Renal cortex interstitium (tissue), 11 donors: ENCODE results near the gene KIRREL1. TPM values are rescaled to one million over a fixed set of nuclear protein-coding genes. Genes with fewer than 3 reads are reported as not detected.
A peak's percentile ranks its signal among the peaks of the same experiment; 100 is the strongest.

ENCODE experiments used
- DNase-seq, 11 donors: peaks; one replicate each; pipeline ENCODE4 v3.0.0-alpha.2; 2013; ENCODE audit warnings: low read depth in 9 of 11, low spot score in 4 of 11; ENCODE audit errors: extremely low read depth in 1 of 11
- polyA plus RNA-seq, 3 donors: library from polyadenylated mRNA; unstranded; fragments of 120-200 nt; gene quantifications; one replicate each; pipeline ENCODE4 v1.2.1, GENCODE V29; 2013; ENCODE audit not compliant: insufficient read length in 3 of 3

The KIRREL1 gene
- polyA plus RNA-seq, 3 donors, result 171 to 186 (median 179) TPM

DNA sequence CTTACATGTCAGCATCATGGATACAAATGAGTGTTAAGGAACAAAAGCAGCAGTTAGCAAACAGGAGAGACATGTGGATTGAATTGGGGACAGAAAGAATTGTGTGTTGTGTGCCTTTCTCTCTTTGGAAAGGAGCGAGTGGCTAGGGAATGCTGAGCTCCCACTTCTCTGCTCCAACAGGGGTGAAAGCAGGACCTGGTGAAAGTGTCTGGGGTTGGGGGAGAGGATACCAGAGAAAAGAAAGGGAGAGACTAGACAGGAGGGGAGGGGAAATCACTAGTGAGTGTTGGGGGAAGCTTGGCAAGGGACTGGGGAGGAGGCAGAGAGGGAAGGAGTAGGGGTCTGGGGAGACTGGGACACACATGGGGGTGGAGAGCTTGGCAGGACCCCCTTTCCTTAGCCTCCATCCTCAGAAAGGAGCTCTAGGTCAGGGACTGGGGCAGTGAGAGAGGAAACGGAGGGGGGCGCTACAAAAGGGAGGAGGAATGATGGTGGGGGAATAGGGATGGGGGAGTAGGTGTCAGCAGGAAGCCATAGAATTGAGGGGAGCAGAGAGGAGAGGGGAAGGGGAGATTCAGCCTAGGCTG is 2.2 kb downstream of the KIRREL1 start:
- DNase-seq, result no peak

DNA sequence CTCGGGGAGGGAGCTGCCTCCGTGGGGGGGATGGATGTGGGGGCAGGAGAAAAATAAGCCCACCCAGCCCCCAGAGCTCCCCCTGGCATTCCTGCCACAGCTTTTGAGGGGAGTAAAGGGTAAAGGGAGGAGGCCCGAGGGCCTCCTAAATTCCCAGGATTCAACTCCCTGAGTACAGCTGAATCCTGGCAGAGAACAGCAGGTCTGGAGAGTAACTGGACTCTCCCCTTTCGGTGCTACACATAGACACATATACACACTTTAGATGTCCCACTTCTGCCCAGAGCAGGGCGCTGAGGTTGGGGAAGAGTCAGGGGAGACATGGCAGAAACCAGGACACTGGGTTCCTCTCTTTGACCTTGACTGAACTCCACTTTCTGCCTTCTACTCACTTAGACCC is 3.0 kb downstream of the KIRREL1 start:
- DNase-seq, result no peak

DNA sequence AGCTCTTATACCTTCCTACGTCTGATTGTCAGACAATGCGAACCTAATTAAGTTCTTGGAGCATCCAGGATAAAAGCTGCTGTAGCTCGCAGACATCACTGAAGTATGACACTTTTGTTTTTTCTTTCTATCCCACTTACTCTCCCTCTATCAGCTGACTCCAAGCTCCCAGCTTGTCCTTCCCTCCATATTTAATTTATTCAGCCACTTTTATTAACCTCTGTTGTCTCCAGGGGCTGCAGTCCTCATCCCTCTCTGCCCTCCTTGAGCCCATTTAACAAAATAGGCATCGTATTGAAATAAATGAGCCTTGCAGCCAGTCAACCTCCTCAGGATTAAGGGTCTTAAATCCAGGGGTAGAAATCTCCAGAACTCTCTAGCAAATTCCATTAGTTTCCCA is 7.1 kb downstream of the KIRREL1 start:
- DNase-seq, result no peak

DNA sequence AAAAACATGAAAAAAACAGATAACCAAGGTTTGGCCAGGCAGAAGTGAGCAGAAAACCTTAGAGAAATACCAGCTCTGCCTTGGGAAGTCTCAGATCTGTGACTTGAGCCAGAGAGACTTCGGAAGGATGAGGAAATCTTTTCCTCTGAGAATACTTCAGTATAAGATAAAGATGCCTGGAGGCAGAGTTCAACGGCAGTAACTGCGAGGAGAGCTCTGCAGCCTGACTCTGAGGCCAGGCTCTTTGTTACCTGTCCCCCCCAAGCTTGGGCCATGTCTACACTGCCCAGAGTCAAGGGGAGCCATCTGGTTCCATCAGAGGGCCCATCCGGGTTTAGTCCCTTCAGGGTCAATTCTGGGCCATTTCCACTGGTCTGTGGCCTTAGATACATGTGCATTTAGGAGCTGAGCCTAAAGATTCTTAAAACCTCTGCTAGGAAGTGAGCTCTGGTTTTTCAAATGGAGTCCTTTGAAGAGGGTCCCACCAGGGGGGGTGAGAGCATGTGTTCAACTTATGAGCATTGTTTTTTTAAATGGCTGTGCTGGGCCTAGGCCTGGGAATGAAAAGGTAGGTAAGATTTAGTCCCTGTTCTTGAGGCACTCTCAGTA is 8.7 kb downstream of the KIRREL1 start:
- DNase-seq, result no peak

DNA sequence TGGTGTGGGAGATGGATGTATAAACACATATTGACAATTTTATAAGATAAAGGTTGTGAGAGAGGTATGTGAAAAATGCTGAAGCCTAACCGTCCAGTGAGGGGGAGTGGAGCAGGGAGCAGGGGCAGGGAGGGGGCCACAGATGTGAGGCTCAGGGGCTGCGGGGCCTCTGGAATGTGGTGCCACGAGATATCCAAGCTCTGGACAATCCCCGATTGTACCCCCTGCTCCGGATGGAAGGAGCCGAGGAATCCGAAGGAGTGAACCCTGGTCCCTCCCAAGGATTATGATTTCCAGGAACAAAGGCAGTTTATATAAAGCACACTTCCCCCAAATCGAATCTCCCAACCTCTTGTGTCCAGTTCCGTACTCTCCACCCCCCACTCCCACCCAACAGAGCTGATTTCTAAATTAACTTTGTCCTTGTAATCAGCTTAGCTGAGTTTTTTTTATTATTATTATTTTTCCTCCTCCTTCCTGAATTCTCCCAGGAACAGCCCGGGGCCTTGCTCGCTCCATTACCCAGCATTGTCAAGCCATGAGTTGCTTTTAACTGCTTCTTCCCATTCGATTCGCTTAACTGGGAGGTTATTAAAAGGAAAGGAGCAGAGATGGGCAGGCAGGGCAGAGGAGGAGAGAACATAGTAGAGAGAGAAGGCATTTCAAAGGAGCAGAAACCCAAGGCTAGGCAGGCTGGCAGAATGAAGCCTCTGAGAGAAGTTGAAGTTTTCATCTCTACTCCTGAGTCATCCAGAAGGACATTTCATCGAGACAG is 9.4 kb downstream of the KIRREL1 start:
- DNase-seq, result peak in 6 of 11 donors; percentile 73 to 92 (median 76)

DNA sequence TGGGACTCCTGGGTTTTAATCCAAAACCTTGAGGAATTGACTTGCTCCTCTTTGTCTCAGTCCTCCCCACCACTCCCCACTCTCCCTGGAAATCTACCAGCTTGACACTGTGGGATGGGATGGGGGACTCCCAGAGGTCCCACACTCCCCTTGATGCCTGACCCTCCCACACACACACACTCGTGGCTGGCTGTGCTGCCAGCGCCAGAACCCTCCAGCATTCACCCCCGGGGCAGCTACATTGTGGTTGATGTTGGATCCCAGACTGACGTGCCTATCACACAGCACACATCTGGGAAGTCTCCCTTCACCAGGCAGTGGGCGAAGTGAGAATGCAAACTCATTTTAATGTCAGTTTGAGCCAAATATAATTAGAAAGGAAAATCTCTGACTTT is 10.0 kb downstream of the KIRREL1 start:
- no peak for DNase-seq

DNA sequence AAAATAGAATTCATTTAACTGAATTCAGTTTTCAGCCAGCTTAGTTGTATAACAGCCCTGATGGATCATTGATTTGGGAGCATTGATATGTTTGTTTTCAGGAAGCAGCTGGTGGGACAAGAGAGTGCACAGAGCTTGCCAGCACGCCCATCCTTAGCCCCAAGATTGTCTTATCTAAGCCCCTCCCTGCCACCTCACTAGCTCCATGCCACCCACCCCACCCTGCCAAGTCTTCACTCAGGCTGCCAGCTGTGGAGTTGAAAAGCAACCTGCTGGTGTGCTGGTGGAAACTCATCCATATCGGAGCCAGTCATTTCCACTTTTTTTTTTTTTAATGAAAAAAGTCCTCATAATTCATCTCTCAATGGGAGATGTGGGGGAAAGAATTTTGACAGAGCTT is 11.8 kb downstream of the KIRREL1 start:
- DNase-seq, result no peak

DNA sequence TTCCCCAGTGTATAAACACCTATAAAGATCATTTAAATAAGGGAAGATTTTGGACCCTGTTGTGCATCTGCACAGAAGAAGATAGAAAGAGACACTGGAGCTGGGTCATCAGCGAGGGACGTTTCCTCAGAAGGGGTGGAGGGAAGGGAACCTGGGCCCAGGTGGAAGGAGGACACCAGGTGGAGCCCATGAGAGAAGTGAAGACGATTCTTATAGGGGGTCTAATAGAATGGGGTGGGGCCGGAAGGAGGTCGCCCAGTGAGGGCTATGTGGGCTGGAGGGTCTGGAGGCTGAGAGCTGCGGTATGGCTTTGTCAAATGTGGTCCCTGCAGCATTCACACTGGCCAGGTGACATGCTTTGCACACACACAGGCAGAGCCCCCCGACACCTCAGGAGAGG is 13.7 kb downstream of the KIRREL1 start:
- DNase-seq, result no peak

DNA sequence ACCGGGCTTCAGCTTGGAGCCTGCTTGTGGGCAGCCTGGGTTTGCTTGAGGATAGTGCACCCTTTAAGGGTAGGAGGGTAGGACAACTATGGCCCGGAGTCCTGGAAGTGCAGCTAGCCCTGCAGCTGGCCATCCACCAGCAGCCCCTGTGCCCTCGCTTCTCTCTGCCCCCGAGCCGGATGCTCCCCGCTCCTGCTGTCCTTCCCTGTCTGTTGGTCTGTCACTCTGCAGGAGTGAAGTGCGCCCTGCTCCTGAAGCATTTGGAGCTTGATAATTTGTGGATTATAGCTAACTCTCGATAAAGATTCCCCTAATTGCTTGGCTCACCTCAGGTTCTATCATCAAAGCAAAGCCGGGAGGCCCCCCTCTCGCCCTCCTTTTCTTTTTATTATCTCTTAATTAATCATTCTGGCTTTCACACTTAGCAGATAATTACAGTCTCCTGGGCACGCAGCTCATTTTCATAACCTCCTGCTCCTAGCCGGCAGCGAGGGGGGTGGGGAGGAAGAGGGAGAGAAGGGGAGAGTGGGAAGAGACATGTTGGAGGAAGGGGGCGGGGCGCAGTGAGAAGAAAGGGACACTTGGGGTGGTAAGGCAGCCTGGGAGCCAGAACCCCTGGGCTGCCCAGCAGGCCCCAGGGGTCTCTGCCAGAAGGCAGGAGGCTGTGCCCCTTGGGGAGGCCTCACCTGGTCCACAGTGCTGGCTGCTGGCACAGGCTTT is 14.4 kb downstream of the KIRREL1 start:
- DNase-seq, result no peak

DNA sequence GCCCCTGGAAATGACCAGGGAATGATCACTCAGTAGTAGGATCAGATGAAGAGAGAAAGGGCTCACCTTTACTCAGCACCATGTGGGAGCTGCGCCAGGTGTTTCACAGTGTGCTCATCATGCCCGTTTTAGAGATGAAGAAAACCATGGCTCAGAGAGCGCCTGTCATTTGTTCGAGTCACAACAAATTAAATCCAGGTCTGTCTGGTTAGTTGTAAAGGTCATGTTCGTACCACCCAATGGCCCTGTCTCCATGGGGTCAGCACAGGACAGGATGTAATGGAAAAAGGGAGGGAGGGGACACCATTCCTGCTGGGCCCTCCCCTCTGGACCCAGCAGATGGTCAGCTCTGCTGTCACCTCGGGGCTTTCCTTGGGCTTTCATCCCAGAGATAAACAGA is 15.2 kb downstream of the KIRREL1 start:
- DNase-seq, result no peak

DNA sequence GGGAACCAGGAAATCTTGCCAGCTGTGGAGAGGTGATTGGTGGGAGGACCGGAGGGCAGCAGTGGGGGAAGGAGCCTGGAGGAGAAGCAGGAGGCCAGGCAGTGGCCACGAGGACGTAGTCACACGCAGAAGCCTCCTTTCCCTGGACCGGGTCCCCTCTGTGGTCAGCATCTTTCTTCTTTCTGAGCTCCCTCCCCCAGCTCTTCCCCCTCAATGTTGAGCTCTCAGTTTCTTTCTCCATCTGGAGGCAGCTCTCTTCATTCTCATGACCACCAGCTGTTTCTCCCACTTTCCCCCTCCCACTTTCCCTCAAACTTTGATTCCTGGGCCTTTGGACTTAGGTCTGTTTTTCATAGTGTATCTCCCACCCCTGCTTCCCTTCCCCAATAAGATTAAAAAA is 18.3 kb downstream of the KIRREL1 start:
- no peak for DNase-seq

DNA sequence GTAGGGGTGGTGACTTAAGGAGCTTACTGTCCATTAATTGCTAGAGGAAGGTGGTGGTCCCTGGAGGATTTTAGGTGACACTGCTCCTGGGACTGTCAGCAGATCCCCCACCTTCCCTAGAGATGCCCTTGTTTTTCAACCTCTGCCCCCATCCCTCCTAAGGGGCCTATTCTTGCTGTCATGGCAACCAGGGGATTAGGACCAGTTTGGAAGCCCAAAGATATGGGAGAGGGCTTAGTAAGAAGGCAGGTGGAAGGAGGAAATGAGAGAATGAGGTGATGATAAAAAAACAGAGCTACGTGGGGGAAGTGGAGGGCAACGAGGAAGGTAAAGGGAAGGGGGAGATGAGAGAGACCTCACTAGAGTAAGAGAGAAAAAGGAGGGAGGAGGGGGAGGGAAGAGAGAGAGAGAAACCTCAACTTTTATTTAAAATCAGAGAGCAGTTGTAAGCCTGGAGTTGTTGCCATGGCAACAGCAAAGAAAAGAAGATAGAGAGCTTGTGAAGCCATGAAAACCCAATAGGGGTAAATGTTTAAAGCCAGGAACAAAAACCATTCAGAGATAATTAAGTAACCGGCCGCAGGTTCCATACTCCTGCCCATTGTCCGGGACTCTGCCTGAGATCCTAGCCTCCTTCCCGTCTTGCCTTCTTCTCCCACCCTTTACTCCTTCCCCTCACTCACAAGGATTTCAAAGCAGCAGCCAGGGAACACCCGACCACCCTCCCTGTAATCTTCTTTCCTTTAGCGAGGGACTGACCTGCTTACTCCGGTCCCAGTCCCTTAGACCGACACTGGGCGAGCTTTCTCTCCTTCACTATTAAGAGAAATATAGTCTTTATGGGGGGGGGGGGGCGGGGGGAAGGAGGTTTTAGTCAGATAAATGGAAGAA is 20.6 kb downstream of the KIRREL1 start:
- no peak for DNase-seq

DNA sequence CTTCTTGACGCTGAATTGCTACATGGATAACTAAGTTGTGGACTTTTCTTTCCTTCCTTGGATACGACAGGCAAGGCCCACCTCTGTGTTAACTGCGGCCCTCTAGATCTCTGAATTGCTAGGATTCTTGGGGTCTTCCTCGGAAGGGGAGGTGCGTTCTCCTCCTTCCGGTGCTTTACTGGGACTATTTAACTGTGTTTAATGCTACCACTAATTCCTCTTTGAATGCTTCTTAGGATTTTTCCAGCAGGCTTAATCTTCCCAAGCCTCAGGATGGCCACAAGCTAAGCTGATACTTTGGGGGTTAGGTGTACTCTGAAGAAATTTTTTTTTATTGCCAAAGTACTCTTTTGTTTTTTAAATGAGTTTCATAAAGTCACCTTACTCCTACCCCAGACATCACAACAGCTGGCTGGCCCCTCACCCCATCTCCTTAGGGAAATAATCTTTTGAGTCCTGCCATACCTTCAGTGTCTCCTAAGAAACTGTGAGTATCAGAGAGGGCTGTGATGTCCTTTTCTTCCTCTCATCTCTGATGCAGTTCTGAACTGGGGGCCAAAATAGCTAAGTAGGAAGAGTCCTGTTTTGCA is 21.4 kb downstream of the KIRREL1 start:
- no peak for DNase-seq

DNA sequence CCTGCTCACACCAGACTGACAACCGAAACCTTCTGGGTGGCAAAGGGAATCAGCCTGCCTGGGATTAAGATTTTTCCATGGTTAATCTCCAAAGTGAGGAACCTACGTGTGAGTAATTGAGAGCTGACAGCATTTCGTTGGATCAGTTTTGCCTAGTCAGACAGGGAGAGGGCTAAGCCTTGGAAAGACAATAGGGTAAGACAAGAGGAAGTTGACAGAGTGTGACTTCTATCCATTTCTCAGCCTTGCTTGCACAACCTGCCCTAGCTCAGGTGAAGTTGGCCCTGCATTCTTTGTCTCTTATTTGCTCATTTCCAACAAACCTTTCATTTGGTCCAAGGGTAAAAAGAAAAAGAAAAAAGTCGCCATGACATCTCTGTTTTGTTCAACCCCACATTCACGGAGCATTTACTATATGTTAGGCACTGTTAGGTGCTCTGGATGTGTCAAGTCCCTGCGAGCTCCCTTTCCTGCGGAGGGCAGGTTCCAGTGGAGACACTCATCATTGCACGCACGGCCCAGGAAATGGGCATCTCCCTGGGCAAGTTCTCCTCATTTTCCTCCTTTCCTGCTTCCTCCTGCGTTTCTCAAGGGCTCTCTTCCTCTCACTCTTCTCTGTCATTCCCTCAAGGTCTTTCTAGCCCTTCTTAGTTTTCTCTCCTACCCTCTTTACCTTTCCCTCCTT is 23.3 kb downstream of the KIRREL1 start:
- no peak for DNase-seq

DNA sequence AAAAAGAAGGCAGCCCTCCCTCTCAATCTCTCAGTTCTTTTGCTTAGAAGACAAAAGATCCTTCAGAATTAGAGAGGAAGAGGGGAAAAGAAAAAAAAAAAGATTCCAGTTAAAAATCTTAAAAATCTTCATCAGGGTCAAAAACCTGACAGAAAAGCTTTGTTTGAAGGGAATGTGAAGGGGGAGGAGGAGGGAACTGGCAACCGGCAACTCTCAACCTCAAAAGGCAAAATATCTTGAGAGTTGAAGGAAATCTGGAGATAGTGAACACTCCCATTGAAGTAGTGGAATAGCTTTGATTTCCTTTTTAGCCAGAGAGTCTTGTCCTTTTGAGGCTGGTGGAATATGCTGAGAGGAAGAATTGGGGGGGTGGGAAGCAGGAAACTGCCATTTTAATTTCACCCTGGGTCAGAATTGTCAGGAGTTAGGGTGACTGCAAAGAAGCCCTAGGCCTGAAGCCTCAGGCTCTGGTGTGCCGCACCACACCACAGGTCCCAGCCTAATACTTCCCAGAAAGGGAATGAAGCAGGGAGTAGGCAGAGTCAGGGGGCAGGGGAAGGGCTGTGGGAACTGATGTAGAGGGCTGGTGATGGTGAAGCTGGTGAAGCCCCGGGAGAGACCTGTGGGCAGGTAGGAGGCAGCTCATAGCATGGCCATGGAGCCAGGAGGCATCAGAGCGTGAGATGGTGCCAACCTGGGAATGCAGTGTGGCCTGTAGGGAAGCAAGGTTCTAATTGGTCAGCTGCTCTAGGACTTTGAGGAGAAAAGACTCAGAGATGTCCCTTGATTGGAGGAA is 24.6 kb downstream of the KIRREL1 start:
- DNase-seq, result no peak

DNA sequence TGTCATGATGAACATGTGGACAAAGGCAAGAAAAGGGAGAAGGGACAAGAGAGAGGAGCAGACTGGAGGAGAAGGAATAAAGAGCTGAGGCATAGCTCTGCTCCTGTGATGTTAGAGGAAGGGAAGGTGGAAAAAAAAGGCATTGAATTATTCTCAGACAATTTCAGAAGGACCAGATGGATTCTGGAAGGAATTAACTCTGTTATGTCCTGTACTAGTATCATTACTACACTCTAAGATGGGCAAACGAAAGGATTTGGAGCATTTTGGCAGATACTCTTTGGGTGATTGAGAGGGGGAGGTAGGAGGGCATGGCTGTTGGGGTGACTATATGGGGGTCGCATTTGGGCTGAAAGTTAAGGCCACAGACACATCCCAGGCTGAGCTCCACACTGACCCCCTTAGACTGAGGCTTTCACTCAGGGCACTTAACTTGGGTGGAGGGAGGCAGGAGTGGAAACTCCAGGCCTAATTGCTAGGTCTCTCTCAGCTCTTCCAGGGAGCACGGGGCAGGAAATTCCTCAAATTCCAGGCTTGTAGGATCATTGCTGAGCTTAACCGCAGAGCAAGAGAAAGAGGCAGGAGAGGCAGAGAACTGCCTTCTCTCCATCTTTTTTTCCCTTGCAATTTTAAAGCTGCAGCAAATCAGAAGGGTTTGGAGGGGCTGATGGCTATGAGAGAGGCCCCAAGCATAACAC is 25.9 kb downstream of the KIRREL1 start:
- peak in 8 of 11 donors; percentile 67 to 91 (median 80) for DNase-seq
